Measurements from ENCODE around the gene SAXO1.

DNA sequence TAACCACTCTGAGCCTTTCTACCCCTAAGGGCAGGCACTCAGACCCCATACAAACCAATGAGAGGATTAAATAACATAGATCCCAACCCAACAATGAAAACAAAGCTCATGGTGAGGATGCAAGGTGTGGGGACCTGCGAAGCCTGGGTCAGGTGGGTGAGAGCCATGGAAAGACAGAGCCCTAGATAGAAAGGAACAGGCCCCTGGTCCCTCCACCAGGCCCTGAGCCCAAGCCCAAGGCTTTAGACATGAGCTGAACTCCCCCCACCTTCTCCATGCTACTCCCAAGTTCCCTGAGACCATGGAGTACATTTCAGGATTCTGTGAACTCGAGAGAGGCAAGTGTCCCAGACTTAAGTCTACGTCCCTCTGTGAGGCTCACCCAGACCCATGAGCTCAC, 106.5 kb downstream of the SAXO1 start:
- TF ChIP-seq, protein P1, sequence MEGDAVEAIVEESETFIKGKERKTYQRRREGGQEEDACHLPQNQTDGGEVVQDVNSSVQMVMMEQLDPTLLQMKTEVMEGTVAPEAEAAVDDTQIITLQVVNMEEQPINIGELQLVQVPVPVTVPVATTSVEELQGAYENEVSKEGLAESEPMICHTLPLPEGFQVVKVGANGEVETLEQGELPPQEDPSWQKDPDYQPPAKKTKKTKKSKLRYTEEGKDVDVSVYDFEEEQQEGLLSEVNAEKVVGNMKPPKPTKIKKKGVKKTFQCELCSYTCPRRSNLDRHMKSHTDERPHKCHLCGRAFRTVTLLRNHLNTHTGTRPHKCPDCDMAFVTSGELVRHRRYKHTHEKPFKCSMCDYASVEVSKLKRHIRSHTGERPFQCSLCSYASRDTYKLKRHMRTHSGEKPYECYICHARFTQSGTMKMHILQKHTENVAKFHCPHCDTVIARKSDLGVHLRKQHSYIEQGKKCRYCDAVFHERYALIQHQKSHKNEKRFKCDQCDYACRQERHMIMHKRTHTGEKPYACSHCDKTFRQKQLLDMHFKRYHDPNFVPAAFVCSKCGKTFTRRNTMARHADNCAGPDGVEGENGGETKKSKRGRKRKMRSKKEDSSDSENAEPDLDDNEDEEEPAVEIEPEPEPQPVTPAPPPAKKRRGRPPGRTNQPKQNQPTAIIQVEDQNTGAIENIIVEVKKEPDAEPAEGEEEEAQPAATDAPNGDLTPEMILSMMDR (IDR thresholded peaks at IDR 0.05; ENCODE audit: poor library complexity): no peak
- no peak for TF ChIP-seq EZH2 (IDR thresholded peaks at IDR 0.05; ENCODE audit: borderline replicate concordance)
